Fibroblast of lung (primary cell): ENCODE measurements around the gene ECSIT. TPM values are rescaled to one million over a fixed set of nuclear protein-coding genes. Genes with fewer than 3 reads are reported as not detected.

ENCODE experiments used
- DNase-seq, 2 donors: peaks; one replicate each; pipeline versions ENCODE4 v3.0.0 to v3.0.0-alpha.2; 2010; ENCODE audit warnings: low read depth in 2 of 2
- H2AFZ ChIP-seq: 2 replicates; pipeline ENCODE4 v1.5.1; 2012; ENCODE audit warnings: low read length, control low read depth, inconsistent platforms
- H3K27ac ChIP-seq: 2 replicates; pipeline ENCODE4 v1.5.1; 2011; ENCODE audit warnings: low read length, control low read depth; ENCODE audit not compliant: insufficient read depth
- H3K27me3 ChIP-seq: 2 replicates; pipeline ENCODE4 v1.5.1; 2011; ENCODE audit warnings: mild to moderate bottlenecking, low read length; ENCODE audit not compliant: control insufficient read depth, insufficient read depth
- H3K36me3 ChIP-seq: 2 replicates; pipeline ENCODE4 v1.5.1; 2011; ENCODE audit warnings: low read length; ENCODE audit not compliant: control insufficient read depth, insufficient read depth
- H3K4me1 ChIP-seq: 2 replicates; pipeline ENCODE4 v1.5.1; 2011; ENCODE audit warnings: low read length; ENCODE audit not compliant: control insufficient read depth, insufficient read depth; ENCODE audit errors: extremely low read depth
- H3K4me2 ChIP-seq: 2 replicates; pipeline ENCODE4 v1.5.1; 2011; ENCODE audit warnings: low read length, control low read depth; ENCODE audit not compliant: insufficient read depth; ENCODE audit errors: extremely low read depth
- H3K4me3 ChIP-seq, 4 experiments: fragments of 200-600 bp in 1 of 4; sonication (generic) in 1 of 4; replicated peaks in 1 of 4; 2 replicates each; pipeline ENCODE4 v1.5.1; 2011 to 2016; ENCODE audit warnings: low read length in 4 of 4, low read depth in 3 of 4, mild to moderate bottlenecking in 3 of 4, control low read depth in 2 of 4, inconsistent platforms in 1 of 4, mixed read lengths in 1 of 4; ENCODE audit not compliant: insufficient read depth in 1 of 4; ENCODE audit errors: control extremely low read depth in 1 of 4
- H3K79me2 ChIP-seq: 2 replicates; pipeline ENCODE4 v1.5.1; 2012; ENCODE audit warnings: mild to moderate bottlenecking, low read length, inconsistent platforms; ENCODE audit not compliant: control insufficient read depth, insufficient read depth
- H3K9ac ChIP-seq: 2 replicates; pipeline ENCODE4 v1.5.1; 2011; ENCODE audit warnings: mild to moderate bottlenecking, low read length, control low read depth; ENCODE audit not compliant: insufficient read depth
- H3K9me3 ChIP-seq: 2 replicates; pipeline ENCODE4 v1.5.1; 2012; ENCODE audit warnings: low read depth, low read length; ENCODE audit not compliant: control insufficient read depth, insufficient read depth
- H4K20me1 ChIP-seq: 2 replicates; pipeline ENCODE4 v1.5.1; 2011; ENCODE audit warnings: low read length; ENCODE audit not compliant: control insufficient read depth, insufficient read depth; ENCODE audit errors: extremely low read depth
- EZH2 ChIP-seq: IDR thresholded peaks from 2 replicates; pipeline ENCODE4 v1.5.1; 2012; ENCODE audit warnings: low read length, control low read depth, mild to moderate bottlenecking; ENCODE audit errors: missing control alignments
- polyA plus RNA-seq, 2 donors: library from polyadenylated mRNA; depleted of rRNA in 1 of 2; stranded (reverse) in 1 of 2; unstranded in 1 of 2; fragments of >200 nt; gene quantifications; 2 replicates each; pipeline ENCODE4 v1.2.1, GENCODE V29; 2011 to 2012; ENCODE audit warnings: missing spikeins in 1 of 2
- total RNA-seq: library from RNA; depleted of rRNA; stranded (reverse); fragments of >200 nt; gene quantifications from 2 replicates; pipeline ENCODE4 v1.2.1, GENCODE V29; 2014
- TF ChIP-seq, protein P1 (sequence below), 2 donors: IDR thresholded peaks in 1 of 2; conservative IDR thresholded peaks in 1 of 2; 1 replicate in 1 of 2; 2 replicates in 1 of 2; pipeline ENCODE4 v1.5.1; 2011 to 2012; ENCODE audit warnings: low read length in 2 of 2, control low read depth in 1 of 2, inconsistent platforms in 1 of 2, low read depth in 1 of 2, mild to moderate bottlenecking in 1 of 2

Gene ECSIT
- total and polyA plus RNA-seq, 2 donors (not counting 1 experiment from before 2014, with no cell fraction given), result 19.3 to 33.5 TPM

GRCh38 chr19:11556634-11557420, 27.9 kb upstream of the ECSIT start:
- Histone ChIP-seq H3K4me1 (peaks cover 6% of the 10 kb centered on the region), H3K36me3 (peaks cover 14% of the 10 kb centered on the region), H3K4me2 (no peak overlapping the region), H3K9ac (no peak overlapping the region), H3K9me3 (no peaks in the 10 kb centered on the region), H3K79me2 (peaks cover 29% of the 10 kb centered on the region), H2AFZ (no peak overlapping the region), H3K27me3 (no peaks in the 10 kb centered on the region), H3K4me3 (no peak overlapping the region), H4K20me1 (no peaks in the 10 kb centered on the region), H3K27ac (no peak overlapping the region)
- TF ChIP-seq EZH2, result no peak
- TF ChIP-seq, protein P1, sequence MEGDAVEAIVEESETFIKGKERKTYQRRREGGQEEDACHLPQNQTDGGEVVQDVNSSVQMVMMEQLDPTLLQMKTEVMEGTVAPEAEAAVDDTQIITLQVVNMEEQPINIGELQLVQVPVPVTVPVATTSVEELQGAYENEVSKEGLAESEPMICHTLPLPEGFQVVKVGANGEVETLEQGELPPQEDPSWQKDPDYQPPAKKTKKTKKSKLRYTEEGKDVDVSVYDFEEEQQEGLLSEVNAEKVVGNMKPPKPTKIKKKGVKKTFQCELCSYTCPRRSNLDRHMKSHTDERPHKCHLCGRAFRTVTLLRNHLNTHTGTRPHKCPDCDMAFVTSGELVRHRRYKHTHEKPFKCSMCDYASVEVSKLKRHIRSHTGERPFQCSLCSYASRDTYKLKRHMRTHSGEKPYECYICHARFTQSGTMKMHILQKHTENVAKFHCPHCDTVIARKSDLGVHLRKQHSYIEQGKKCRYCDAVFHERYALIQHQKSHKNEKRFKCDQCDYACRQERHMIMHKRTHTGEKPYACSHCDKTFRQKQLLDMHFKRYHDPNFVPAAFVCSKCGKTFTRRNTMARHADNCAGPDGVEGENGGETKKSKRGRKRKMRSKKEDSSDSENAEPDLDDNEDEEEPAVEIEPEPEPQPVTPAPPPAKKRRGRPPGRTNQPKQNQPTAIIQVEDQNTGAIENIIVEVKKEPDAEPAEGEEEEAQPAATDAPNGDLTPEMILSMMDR (conservative IDR thresholded peaks at IDR 0.05 in 1 of 2, IDR thresholded peaks at IDR 0.05 in 1 of 2; ENCODE audit: low read depth in 1 of 2, low read length in 2 of 2), result no peak
- DNase-seq, result no peak

- no peak for TF ChIP-seq EZH2
- TF ChIP-seq, protein P1 (conservative IDR thresholded peaks at IDR 0.05 in 1 of 2, IDR thresholded peaks at IDR 0.05 in 1 of 2; ENCODE audit: low read depth in 1 of 2, low read length in 2 of 2), result no peak
These were observed 26.3 kb upstream of the ECSIT start for GRCh38 chr19:11555246-11555645.

DNA sequence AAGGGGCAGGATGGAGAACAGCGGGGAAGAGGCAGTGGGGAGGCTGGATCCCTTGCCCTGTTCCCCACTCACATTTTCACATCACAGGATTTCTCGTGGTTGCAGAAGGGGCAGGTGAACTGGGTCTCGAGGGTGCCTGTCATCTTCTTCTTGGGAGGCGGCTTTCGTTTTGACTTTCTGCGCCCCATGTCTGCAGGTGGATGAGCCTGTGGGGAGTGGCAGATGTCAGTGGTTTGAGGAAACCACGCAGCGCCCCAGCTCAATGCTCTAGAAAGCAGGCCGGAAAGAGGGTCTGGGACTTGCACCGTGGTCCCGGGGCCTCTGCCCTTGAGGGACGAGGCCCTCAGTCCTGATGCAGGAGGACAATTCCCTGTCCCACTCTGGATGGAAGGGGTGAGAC, 25.2 kb upstream of the ECSIT start:
- H3K9ac ChIP-seq, result no peak overlapping the region
- no peak overlapping the region for H3K4me3 ChIP-seq
- peaks cover 14% of the 10 kb centered on the region for H3K36me3 ChIP-seq
- H3K4me1 ChIP-seq, result peaks cover 6% of the 10 kb centered on the region
- peaks cover 29% of the 10 kb centered on the region for H3K79me2 ChIP-seq
- H3K4me2 ChIP-seq, result no peak overlapping the region
- no peak overlapping the region for H3K27ac ChIP-seq
- no peaks in the 10 kb centered on the region for H3K9me3 ChIP-seq
- DNase-seq, result no peak
- TF ChIP-seq EZH2, result no peak
- TF ChIP-seq, protein P1 (conservative IDR thresholded peaks at IDR 0.05 in 1 of 2, IDR thresholded peaks at IDR 0.05 in 1 of 2; ENCODE audit: low read depth in 1 of 2, low read length in 2 of 2), result no peak
- no peak overlapping the region for H2AFZ ChIP-seq
- no peaks in the 10 kb centered on the region for H3K27me3 ChIP-seq
- no peaks in the 10 kb centered on the region for H4K20me1 ChIP-seq

More at GRCh38 chr19:11555246-11555645, 26.3 kb upstream of the ECSIT start:
- Histone ChIP-seq H3K9me3 (no peaks in the 10 kb centered on the region), H3K9ac (no peak overlapping the region), H3K79me2 (peaks cover 29% of the 10 kb centered on the region), H4K20me1 (no peaks in the 10 kb centered on the region), H3K4me1 (peaks cover 6% of the 10 kb centered on the region), H3K27ac (no peak overlapping the region), H3K36me3 (peaks cover 14% of the 10 kb centered on the region), H3K27me3 (no peaks in the 10 kb centered on the region), H2AFZ (no peak overlapping the region), H3K4me2 (no peak overlapping the region), H3K4me3 (no peak overlapping the region)
- no peak for DNase-seq
